ENCODE results near the gene SNAP25. TPM values are rescaled to one million over a fixed set of nuclear protein-coding genes. Genes with fewer than 3 reads are reported as not detected.

SNAP25 gene
- total and polyA plus RNA-seq, 5 donors from 2014 or later = not detected

GRCh38 chr20:10219452-10219791 is 792 bp downstream of the SNAP25 start:
- H3K4me3 ChIP-seq (ENCODE audit: low read depth, low read length) = no peak overlapping the region
- Mint-ChIP-seq H3K9me3 (peaks cover 0 to 13% (median 4%) of the 10 kb centered on the region in 7 donors), H3K4me3 (peak overlapping the region in 2 of 4 donors; percentile 40 to 78), H3K27ac (no peak overlapping the region), H3K36me3 (peaks cover 3% of the 10 kb centered on the region), H3K27me3 (peaks cover 38% of the 10 kb centered on the region), H3K4me1 (peaks cover 0 to 15% (median 3%) of the 10 kb centered on the region in 4 donors)
- no peaks in the 10 kb centered on the region for H3K9me3 ChIP-seq (ENCODE audit: control insufficient read depth in 2 of 2, low read length in 2 of 2)
- peaks cover 6% of the 10 kb centered on the region for H3K4me1 ChIP-seq (ENCODE audit: control insufficient read depth, insufficient read depth, low read length, poor library complexity, severe bottlenecking)
- peaks cover 10% of the 10 kb centered on the region for H3K27me3 ChIP-seq (ENCODE audit: control insufficient read depth, insufficient read depth, low read length)
- no peaks in the 10 kb centered on the region for H3K36me3 ChIP-seq (ENCODE audit: control insufficient read depth, insufficient read depth, low read length)
- DNase-seq (peak; percentile 13 to 39 (median 33)), ATAC-seq (ENCODE audit: low read depth in 2 of 2) (peak in 1 of 2 donors; percentile 44)
- H3K27ac ChIP-seq (ENCODE audit: insufficient read depth, low read length, poor library complexity, severe bottlenecking) = no peak overlapping the region

- DNase-seq (no peak), ATAC-seq (ENCODE audit: low read depth in 2 of 2) (no peak)
- Histone ChIP-seq H3K4me3 (ENCODE audit: low read depth, low read length) (no peak overlapping the region), H3K9me3 (ENCODE audit: control insufficient read depth in 2 of 2, low read length in 2 of 2) (no peaks in the 10 kb centered on the region), H3K36me3 (ENCODE audit: control insufficient read depth, insufficient read depth, low read length) (no peaks in the 10 kb centered on the region), H3K4me1 (ENCODE audit: control insufficient read depth, insufficient read depth, low read length, poor library complexity, severe bottlenecking) (peaks cover 6% of the 10 kb centered on the region), H3K27ac (ENCODE audit: insufficient read depth, low read length, poor library complexity, severe bottlenecking) (no peak overlapping the region), H3K27me3 (ENCODE audit: control insufficient read depth, insufficient read depth, low read length) (peaks cover 10% of the 10 kb centered on the region)
- H3K27ac Mint-ChIP-seq = no peak overlapping the region
- H3K36me3 Mint-ChIP-seq = peaks cover 3% of the 10 kb centered on the region
- H3K27me3 Mint-ChIP-seq = peaks cover 38% of the 10 kb centered on the region
- H3K4me3 Mint-ChIP-seq = peak overlapping the region in 1 of 4 donors; percentile 72
- H3K4me1 Mint-ChIP-seq = peaks cover 0 to 15% (median 3%) of the 10 kb centered on the region in 4 donors
- H3K9me3 Mint-ChIP-seq = peaks cover 0 to 13% (median 4%) of the 10 kb centered on the region in 7 donors
These were observed 1.5 kb downstream of the SNAP25 start for GRCh38 chr20:10219993-10220750.

- Histone ChIP-seq H3K4me1 (ENCODE audit: control insufficient read depth, insufficient read depth, low read length, poor library complexity, severe bottlenecking) (peaks cover 6% of the 10 kb centered on the region), H3K9me3 (ENCODE audit: control insufficient read depth in 2 of 2, low read length in 2 of 2) (no peaks in the 10 kb centered on the region), H3K36me3 (ENCODE audit: control insufficient read depth, insufficient read depth, low read length) (no peaks in the 10 kb centered on the region), H3K27me3 (ENCODE audit: control insufficient read depth, insufficient read depth, low read length) (peaks cover 6% of the 10 kb centered on the region), H3K27ac (ENCODE audit: insufficient read depth, low read length, poor library complexity, severe bottlenecking) (no peak overlapping the region), H3K4me3 (ENCODE audit: low read depth, low read length) (no peak overlapping the region)
- no peak overlapping the region for H3K4me3 Mint-ChIP-seq
- no peak for DNase-seq
- peaks cover 0 to 11% (median 4%) of the 10 kb centered on the region in 7 donors for H3K9me3 Mint-ChIP-seq
- no peak for ATAC-seq (ENCODE audit: low read depth in 2 of 2)
- H3K27ac Mint-ChIP-seq = no peak overlapping the region
- peaks cover 3% of the 10 kb centered on the region for H3K36me3 Mint-ChIP-seq
- peaks cover 0 to 15% (median 3%) of the 10 kb centered on the region in 4 donors for H3K4me1 Mint-ChIP-seq
- H3K27me3 Mint-ChIP-seq = peaks cover 35% of the 10 kb centered on the region
These were observed 2.4 kb downstream of the SNAP25 start for GRCh38 chr20:10221021-10221420.

- Histone ChIP-seq H3K27ac (ENCODE audit: insufficient read depth, low read length, poor library complexity, severe bottlenecking) (no peak overlapping the region), H3K36me3 (ENCODE audit: control insufficient read depth, insufficient read depth, low read length) (no peaks in the 10 kb centered on the region), H3K9me3 (ENCODE audit: control insufficient read depth in 2 of 2, low read length in 2 of 2) (no peaks in the 10 kb centered on the region), H3K4me1 (ENCODE audit: control insufficient read depth, insufficient read depth, low read length, poor library complexity, severe bottlenecking) (no peaks in the 10 kb centered on the region), H3K4me3 (ENCODE audit: low read depth, low read length) (no peak overlapping the region), H3K27me3 (ENCODE audit: control insufficient read depth, insufficient read depth, low read length) (peaks cover 2% of the 10 kb centered on the region)
- no peaks in the 10 kb centered on the region for H3K36me3 Mint-ChIP-seq
- H3K27me3 Mint-ChIP-seq = peaks cover 12% of the 10 kb centered on the region
- peaks cover 0 to 4% (median 0%) of the 10 kb centered on the region in 7 donors for H3K9me3 Mint-ChIP-seq
- ATAC-seq (ENCODE audit: low read depth in 2 of 2) = no peak
- no peak for DNase-seq
- H3K27ac Mint-ChIP-seq = no peak overlapping the region
- no peaks in the 10 kb centered on the region for H3K4me1 Mint-ChIP-seq
- no peak overlapping the region for H3K4me3 Mint-ChIP-seq
These were observed 6.9 kb downstream of the SNAP25 start for GRCh38 chr20:10225439-10226060.

- Histone ChIP-seq H3K36me3 (ENCODE audit: control insufficient read depth, insufficient read depth, low read length) (no peaks in the 10 kb centered on the region), H3K9me3 (ENCODE audit: control insufficient read depth in 2 of 2, low read length in 2 of 2) (no peaks in the 10 kb centered on the region), H3K4me1 (ENCODE audit: control insufficient read depth, insufficient read depth, low read length, poor library complexity, severe bottlenecking) (no peaks in the 10 kb centered on the region), H3K4me3 (ENCODE audit: low read depth, low read length) (no peak overlapping the region), H3K27me3 (ENCODE audit: control insufficient read depth, insufficient read depth, low read length) (no peaks in the 10 kb centered on the region), H3K27ac (ENCODE audit: insufficient read depth, low read length, poor library complexity, severe bottlenecking) (no peak overlapping the region)
- Mint-ChIP-seq H3K4me1 (no peaks in the 10 kb centered on the region), H3K9me3 (peaks cover 0 to 3% (median 0%) of the 10 kb centered on the region in 7 donors), H3K27me3 (no peaks in the 10 kb centered on the region), H3K4me3 (no peak overlapping the region), H3K27ac (no peak overlapping the region), H3K36me3 (no peaks in the 10 kb centered on the region)
- DNase-seq = no peak
- ATAC-seq (ENCODE audit: low read depth in 2 of 2) = no peak
These were observed 9.7 kb downstream of the SNAP25 start for GRCh38 chr20:10228330-10228729.

- H3K27ac Mint-ChIP-seq = no peak overlapping the region
- no peaks in the 10 kb centered on the region for H3K9me3 ChIP-seq (ENCODE audit: control insufficient read depth in 2 of 2, low read length in 2 of 2)
- DNase-seq (no peak), ATAC-seq (ENCODE audit: low read depth in 2 of 2) (no peak)
- H3K9me3 Mint-ChIP-seq = peaks cover 0 to 3% (median 0%) of the 10 kb centered on the region in 7 donors
- H3K4me3 Mint-ChIP-seq = no peak overlapping the region
- no peaks in the 10 kb centered on the region for H3K4me1 ChIP-seq (ENCODE audit: control insufficient read depth, insufficient read depth, low read length, poor library complexity, severe bottlenecking)
- H3K4me1 Mint-ChIP-seq = no peaks in the 10 kb centered on the region
- H3K36me3 Mint-ChIP-seq = no peaks in the 10 kb centered on the region
- no peak overlapping the region for H3K27ac ChIP-seq (ENCODE audit: insufficient read depth, low read length, poor library complexity, severe bottlenecking)
- H3K27me3 ChIP-seq (ENCODE audit: control insufficient read depth, insufficient read depth, low read length) = no peaks in the 10 kb centered on the region
- no peaks in the 10 kb centered on the region for H3K36me3 ChIP-seq (ENCODE audit: control insufficient read depth, insufficient read depth, low read length)
- H3K27me3 Mint-ChIP-seq = peaks cover 4% of the 10 kb centered on the region
- H3K4me3 ChIP-seq (ENCODE audit: low read depth, low read length) = no peak overlapping the region
These were observed 12.7 kb downstream of the SNAP25 start for GRCh38 chr20:10231290-10231689.

GRCh38 chr20:10236540-10237533 is 18.2 kb downstream of the SNAP25 start:
- Histone ChIP-seq H3K9me3 (ENCODE audit: control insufficient read depth in 2 of 2, low read length in 2 of 2) (no peaks in the 10 kb centered on the region), H3K4me1 (ENCODE audit: control insufficient read depth, insufficient read depth, low read length, poor library complexity, severe bottlenecking) (no peaks in the 10 kb centered on the region), H3K27ac (ENCODE audit: insufficient read depth, low read length, poor library complexity, severe bottlenecking) (no peak overlapping the region), H3K27me3 (ENCODE audit: control insufficient read depth, insufficient read depth, low read length) (no peaks in the 10 kb centered on the region), H3K36me3 (ENCODE audit: control insufficient read depth, insufficient read depth, low read length) (no peaks in the 10 kb centered on the region), H3K4me3 (ENCODE audit: low read depth, low read length) (no peak overlapping the region)
- H3K27ac Mint-ChIP-seq = no peak overlapping the region
- DNase-seq (no peak), ATAC-seq (ENCODE audit: low read depth in 2 of 2) (no peak)
- H3K27me3 Mint-ChIP-seq = peaks cover 4% of the 10 kb centered on the region
- no peaks in the 10 kb centered on the region for H3K36me3 Mint-ChIP-seq
- H3K4me1 Mint-ChIP-seq = no peaks in the 10 kb centered on the region
- H3K4me3 Mint-ChIP-seq = no peak overlapping the region
- H3K9me3 Mint-ChIP-seq = peaks cover 0 to 2% (median 0%) of the 10 kb centered on the region in 7 donors
